ENCODE measurements around the gene SLC38A10.

Gene SLC38A10

GRCh38 chr17:81218991-81219390 is 76.1 kb downstream of the SLC38A10 start:
- Histone ChIP-seq H3K36me3 (peaks cover 52% of the 10 kb centered on the region), H3K4me1 (peaks cover 23% of the 10 kb centered on the region), H3K27me3 (no peaks in the 10 kb centered on the region), H3K9ac (no peak overlapping the region), H3K4me3 (no peak overlapping the region), H3K4me2 (no peak overlapping the region), H4K20me1 (peaks cover 25% of the 10 kb centered on the region), H3K9me3 (no peaks in the 10 kb centered on the region), H3K27ac (no peak overlapping the region)
- TF ChIP-seq Cebpa-rat (IDR thresholded peaks at IDR 0.05) = no peak

DNA sequence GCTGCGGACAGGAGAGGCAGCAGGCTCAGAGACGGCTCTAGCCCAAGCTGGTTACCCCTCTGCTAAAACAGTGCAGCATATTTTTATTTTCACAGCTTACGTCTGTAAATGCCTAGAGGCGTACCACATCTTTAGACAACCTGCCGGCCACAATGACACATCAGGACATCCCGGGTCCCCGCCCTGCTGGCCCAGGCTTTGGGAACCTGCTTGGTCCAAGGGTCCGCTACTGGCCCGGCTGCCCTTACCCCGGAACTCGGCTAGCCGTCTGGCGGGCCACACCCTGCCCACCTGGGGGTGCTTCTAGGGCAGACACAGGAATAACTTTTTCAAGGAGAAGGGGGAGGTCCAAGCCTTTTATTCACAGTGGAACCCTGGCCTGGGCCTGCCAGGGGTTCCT is 76.6 kb downstream of the SLC38A10 start:
- no peak overlapping the region for H3K9ac ChIP-seq
- no peak for TF ChIP-seq Cebpa-rat (IDR thresholded peaks at IDR 0.05)
- H3K36me3 ChIP-seq = peaks cover 54% of the 10 kb centered on the region
- peaks cover 18% of the 10 kb centered on the region for H3K4me1 ChIP-seq
- H3K27me3 ChIP-seq = no peaks in the 10 kb centered on the region
- H3K9me3 ChIP-seq = no peaks in the 10 kb centered on the region
- no peak overlapping the region for H3K27ac ChIP-seq
- no peak overlapping the region for H3K4me2 ChIP-seq
- H4K20me1 ChIP-seq = peaks cover 27% of the 10 kb centered on the region
- no peak overlapping the region for H3K4me3 ChIP-seq

- Histone ChIP-seq H3K36me3 (peaks cover 56% of the 10 kb centered on the region), H3K27me3 (no peaks in the 10 kb centered on the region), H3K27ac (no peak overlapping the region), H3K4me1 (peaks cover 19% of the 10 kb centered on the region), H4K20me1 (peaks cover 35% of the 10 kb centered on the region), H3K9ac (no peak overlapping the region), H3K4me2 (no peak overlapping the region), H3K9me3 (no peaks in the 10 kb centered on the region), H3K4me3 (no peak overlapping the region)
- TF ChIP-seq Cebpa-rat (IDR thresholded peaks at IDR 0.05) = no peak
These were observed 77.6 kb downstream of the SLC38A10 start for GRCh38 chr17:81217491-81217890.

GRCh38 chr17:81213978-81214377 is 81.1 kb downstream of the SLC38A10 start:
- H3K4me2 ChIP-seq = no peak overlapping the region
- H3K4me3 ChIP-seq = no peak overlapping the region
- peaks cover 43% of the 10 kb centered on the region for H3K36me3 ChIP-seq
- peaks cover 35% of the 10 kb centered on the region for H4K20me1 ChIP-seq
- peaks cover 31% of the 10 kb centered on the region for H3K4me1 ChIP-seq
- no peak overlapping the region for H3K27ac ChIP-seq
- no peak overlapping the region for H3K9ac ChIP-seq
- no peaks in the 10 kb centered on the region for H3K9me3 ChIP-seq
- no peak for TF ChIP-seq Cebpa-rat (IDR thresholded peaks at IDR 0.05)
- no peaks in the 10 kb centered on the region for H3K27me3 ChIP-seq

GRCh38 chr17:81212365-81212764 is 82.7 kb downstream of the SLC38A10 start:
- Histone ChIP-seq H3K9me3 (no peaks in the 10 kb centered on the region), H3K4me2 (no peak overlapping the region), H3K36me3 (peaks cover 39% of the 10 kb centered on the region), H3K27me3 (no peaks in the 10 kb centered on the region), H3K4me1 (peaks cover 45% of the 10 kb centered on the region), H3K27ac (no peak overlapping the region), H3K9ac (no peak overlapping the region), H3K4me3 (no peak overlapping the region), H4K20me1 (peaks cover 48% of the 10 kb centered on the region)
- no peak for TF ChIP-seq Cebpa-rat (IDR thresholded peaks at IDR 0.05)

DNA sequence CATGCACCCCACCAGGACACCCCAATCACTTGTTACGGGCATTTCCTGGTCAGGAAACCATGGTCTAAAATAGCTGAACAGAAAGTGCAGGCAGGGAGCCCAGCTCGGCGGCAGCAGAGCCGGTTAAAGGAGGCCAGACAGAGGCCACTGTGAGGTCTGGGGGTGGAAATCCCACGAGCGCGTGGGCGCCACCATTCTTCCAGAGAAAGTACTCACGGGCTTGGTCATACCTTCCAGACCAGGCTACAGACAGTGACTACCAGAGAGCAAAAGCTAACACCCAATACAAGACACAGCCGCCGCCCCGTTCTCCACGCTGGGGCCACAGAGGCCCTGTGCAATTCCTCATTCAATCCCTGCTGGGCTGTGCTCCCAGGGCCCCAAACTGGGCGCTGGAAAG is 84.2 kb downstream of the SLC38A10 start:
- peak overlapping the region; percentile 39 for H3K9ac ChIP-seq
- peak overlapping the region; percentile 39; the same call in 1 of the 2 replicates for H3K27ac ChIP-seq
- H3K4me1 ChIP-seq = peaks cover 60% of the 10 kb centered on the region
- H3K36me3 ChIP-seq = peaks cover 25% of the 10 kb centered on the region
- TF ChIP-seq Cebpa-rat (IDR thresholded peaks at IDR 0.05) = no peak
- peaks cover 63% of the 10 kb centered on the region for H4K20me1 ChIP-seq
- H3K27me3 ChIP-seq = no peaks in the 10 kb centered on the region
- H3K4me3 ChIP-seq = no peak overlapping the region
- H3K4me2 ChIP-seq = peak overlapping the region; percentile 79
- H3K9me3 ChIP-seq = no peaks in the 10 kb centered on the region

GRCh38 chr17:81210466-81210865 is 84.6 kb downstream of the SLC38A10 start:
- H3K36me3 ChIP-seq = peaks cover 20% of the 10 kb centered on the region
- H3K9ac ChIP-seq = peak overlapping the region; percentile 39
- H4K20me1 ChIP-seq = peaks cover 67% of the 10 kb centered on the region
- peaks cover 64% of the 10 kb centered on the region for H3K4me1 ChIP-seq
- no peak for TF ChIP-seq Cebpa-rat (IDR thresholded peaks at IDR 0.05)
- H3K4me3 ChIP-seq = no peak overlapping the region
- H3K27ac ChIP-seq = peak overlapping the region; percentile 39; the same call in 1 of the 2 replicates
- H3K27me3 ChIP-seq = no peaks in the 10 kb centered on the region
- H3K4me2 ChIP-seq = peak overlapping the region; percentile 79
- no peaks in the 10 kb centered on the region for H3K9me3 ChIP-seq

DNA sequence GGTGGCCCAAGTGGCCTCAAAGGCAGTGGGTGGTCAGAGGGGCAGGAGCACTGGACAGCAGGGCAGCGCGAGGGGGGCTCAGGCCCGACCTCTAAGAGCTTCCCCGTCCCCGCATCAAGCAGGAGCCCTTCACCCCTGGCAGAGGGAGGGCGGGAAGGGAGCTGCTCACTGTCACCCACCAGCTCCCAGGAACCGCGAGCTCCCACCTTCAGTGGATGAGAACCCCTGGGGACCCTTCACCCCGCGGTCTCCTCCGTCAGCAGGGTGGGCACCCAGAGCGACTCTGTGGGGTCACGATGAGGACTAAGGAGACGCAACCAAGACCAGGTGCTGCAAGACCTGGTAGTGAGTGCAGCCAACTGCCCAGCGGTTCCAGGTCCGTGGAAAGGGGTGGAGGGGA is 86.0 kb downstream of the SLC38A10 start:
- H3K9me3 ChIP-seq = no peaks in the 10 kb centered on the region
- H3K4me1 ChIP-seq = peaks cover 74% of the 10 kb centered on the region
- H3K27ac ChIP-seq = 0 out of 2 replicates have a peak overlapping the region, but pooled peaks have one; percentile 4
- peaks cover 18% of the 10 kb centered on the region for H3K36me3 ChIP-seq
- peaks cover 74% of the 10 kb centered on the region for H4K20me1 ChIP-seq
- no peaks in the 10 kb centered on the region for H3K27me3 ChIP-seq
- H3K4me3 ChIP-seq = no peak overlapping the region
- no peak for TF ChIP-seq Cebpa-rat (IDR thresholded peaks at IDR 0.05)
- H3K4me2 ChIP-seq = no peak overlapping the region
- H3K9ac ChIP-seq = no peak overlapping the region

- no peak overlapping the region for H3K4me2 ChIP-seq
- no peaks in the 10 kb centered on the region for H3K27me3 ChIP-seq
- H4K20me1 ChIP-seq = peaks cover 78% of the 10 kb centered on the region
- peaks cover 22% of the 10 kb centered on the region for H3K36me3 ChIP-seq
- no peak for TF ChIP-seq Cebpa-rat (IDR thresholded peaks at IDR 0.05)
- H3K27ac ChIP-seq = 0 out of 2 replicates have a peak overlapping the region, but pooled peaks have one; percentile 4
- H3K9ac ChIP-seq = no peak overlapping the region
- peaks cover 77% of the 10 kb centered on the region for H3K4me1 ChIP-seq
- H3K4me3 ChIP-seq = no peak overlapping the region
- H3K9me3 ChIP-seq = no peaks in the 10 kb centered on the region
These were observed 86.5 kb downstream of the SLC38A10 start for GRCh38 chr17:81208651-81209050.

DNA sequence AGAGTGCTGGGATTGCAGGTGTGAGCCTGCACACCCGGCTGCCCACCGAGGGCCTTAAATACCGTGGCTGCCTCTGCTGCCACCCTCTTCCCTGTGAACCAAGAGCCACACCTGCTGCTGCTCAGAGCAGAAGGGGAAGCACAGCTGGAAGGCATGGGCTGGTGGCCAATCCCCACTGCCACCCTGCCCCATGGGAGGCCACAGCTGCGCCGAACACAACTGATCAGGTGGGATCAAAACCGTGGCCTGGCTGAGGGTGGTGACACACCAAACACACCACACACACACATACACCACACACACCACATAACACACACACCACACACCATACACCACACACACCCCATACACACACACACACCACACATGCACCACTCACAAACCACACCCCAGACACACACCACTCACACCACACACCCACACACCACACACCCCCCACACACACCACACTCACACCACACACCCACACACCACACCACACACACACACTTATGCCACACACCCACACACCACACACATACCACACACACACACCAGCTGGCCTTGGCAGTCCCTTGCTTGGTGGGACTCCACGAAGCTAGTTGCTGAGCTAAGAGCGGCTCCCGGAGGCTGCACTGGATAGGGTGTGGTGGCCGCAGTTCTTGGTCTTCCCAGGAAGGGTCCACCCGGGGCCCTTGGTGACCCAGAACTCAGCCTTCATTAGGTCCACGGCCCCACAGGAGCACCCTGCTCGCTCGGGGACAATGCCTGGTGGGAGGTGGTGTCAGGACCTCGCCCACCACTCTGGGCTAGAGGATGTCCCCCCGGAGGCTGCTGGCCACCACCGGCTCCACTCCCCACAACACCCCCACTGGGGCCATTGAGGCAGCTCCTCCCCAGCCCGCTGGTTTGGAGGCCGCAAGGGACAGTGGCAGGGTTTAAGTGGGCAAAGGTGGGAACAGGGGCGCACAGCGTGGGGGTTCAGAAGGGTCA is 87.2 kb downstream of the SLC38A10 start:
- H3K27ac ChIP-seq = peak overlapping the region; percentile 72
- no peak overlapping the region for H3K9ac ChIP-seq
- H3K4me3 ChIP-seq = no peak overlapping the region
- no peaks in the 10 kb centered on the region for H3K27me3 ChIP-seq
- H3K4me2 ChIP-seq = peak overlapping the region; percentile 66
- peaks cover 26% of the 10 kb centered on the region for H3K36me3 ChIP-seq
- peaks cover 81% of the 10 kb centered on the region for H3K4me1 ChIP-seq
- H3K9me3 ChIP-seq = no peaks in the 10 kb centered on the region
- TF ChIP-seq Cebpa-rat (IDR thresholded peaks at IDR 0.05) = no peak
- peaks cover 75% of the 10 kb centered on the region for H4K20me1 ChIP-seq
